Peyer's patch (tissue), 4 donors: ENCODE data around the gene MTMR2.

Experiments
- POLR2A ChIP-seq, 2 donors: fragments of 450-650 bp; IDR thresholded peaks; one replicate each; pipeline ENCODE4 v1.5.1; 2017; ENCODE audit warnings: antibody characterized with exemption in 2 of 2, mild to moderate bottlenecking in 2 of 2, moderate library complexity in 2 of 2
- TF ChIP-seq, protein P1 (sequence below), 6 experiments: fragments of 450-650 bp in 4 of 6; fragments of 200-600 bp in 2 of 6; sonication (generic) in 1 of 6; IDR thresholded peaks; one replicate each; pipeline ENCODE4 v1.5.1; 2017 to 2019; ENCODE audit warnings: antibody characterized with exemption in 6 of 6, mild to moderate bottlenecking in 3 of 6, moderate library complexity in 1 of 6

DNA sequence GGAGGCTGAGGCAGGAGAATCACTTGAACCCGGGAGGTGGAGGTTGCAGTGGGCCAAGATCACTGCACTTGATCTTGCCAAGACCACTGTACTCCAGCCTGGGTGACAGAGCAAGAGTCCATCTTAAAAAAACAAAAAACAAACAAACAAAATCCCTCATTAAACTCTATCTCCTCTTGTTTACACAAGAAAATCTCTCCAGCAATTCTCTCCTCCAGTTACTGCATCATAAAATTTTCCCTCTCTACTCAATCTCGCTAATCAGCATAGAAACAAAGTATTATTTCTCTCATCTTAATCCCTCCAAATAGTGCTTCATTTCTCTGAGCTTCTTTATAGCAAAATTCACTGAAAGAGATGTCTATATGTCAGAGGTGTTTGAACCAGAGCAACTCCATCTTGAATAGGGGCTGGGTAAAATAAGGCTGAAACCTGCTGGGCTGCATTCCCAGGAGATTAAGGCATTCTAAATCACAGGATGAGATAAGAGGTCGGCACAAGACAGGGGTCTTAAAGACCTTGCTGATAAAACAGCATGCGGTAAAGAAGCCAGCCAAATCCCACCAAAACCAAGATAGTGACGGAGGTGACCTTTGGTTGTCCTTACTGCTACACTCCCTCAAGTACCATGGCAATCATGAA is 19.8 kb downstream of the MTMR2 start:
- TF ChIP-seq, protein P1, sequence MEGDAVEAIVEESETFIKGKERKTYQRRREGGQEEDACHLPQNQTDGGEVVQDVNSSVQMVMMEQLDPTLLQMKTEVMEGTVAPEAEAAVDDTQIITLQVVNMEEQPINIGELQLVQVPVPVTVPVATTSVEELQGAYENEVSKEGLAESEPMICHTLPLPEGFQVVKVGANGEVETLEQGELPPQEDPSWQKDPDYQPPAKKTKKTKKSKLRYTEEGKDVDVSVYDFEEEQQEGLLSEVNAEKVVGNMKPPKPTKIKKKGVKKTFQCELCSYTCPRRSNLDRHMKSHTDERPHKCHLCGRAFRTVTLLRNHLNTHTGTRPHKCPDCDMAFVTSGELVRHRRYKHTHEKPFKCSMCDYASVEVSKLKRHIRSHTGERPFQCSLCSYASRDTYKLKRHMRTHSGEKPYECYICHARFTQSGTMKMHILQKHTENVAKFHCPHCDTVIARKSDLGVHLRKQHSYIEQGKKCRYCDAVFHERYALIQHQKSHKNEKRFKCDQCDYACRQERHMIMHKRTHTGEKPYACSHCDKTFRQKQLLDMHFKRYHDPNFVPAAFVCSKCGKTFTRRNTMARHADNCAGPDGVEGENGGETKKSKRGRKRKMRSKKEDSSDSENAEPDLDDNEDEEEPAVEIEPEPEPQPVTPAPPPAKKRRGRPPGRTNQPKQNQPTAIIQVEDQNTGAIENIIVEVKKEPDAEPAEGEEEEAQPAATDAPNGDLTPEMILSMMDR (IDR thresholded peaks at IDR 0.05) = no peak
- no peak for TF ChIP-seq POLR2A (IDR thresholded peaks at IDR 0.05)
